GM12892 (cell line): ENCODE measurements around the gene KCNT2.

ENCODE experiments used
- DNase-seq: peaks from one replicate; pipeline ENCODE4 v3.0.0; 2011; ENCODE audit not compliant: insufficient read length
- FAIRE-seq: peaks from 2 replicates; lab custom pipeline; 2011; peaks lifted over from hg19 to GRCh38; lab: Jason Lieb, UNC
- POLR2A ChIP-seq: IDR thresholded peaks from 2 replicates; pipeline ENCODE4 v1.6.1; 2011; ENCODE audit warnings: low read depth, low read length, control low read depth
- POLR2AphosphoS5 ChIP-seq: IDR thresholded peaks from 2 replicates; pipeline ENCODE4 v1.6.1; 2011; ENCODE audit warnings: low read depth, low read length, control low read depth
- TAF1 ChIP-seq: IDR thresholded peaks from 2 replicates; pipeline ENCODE4 v1.6.1; 2011; ENCODE audit warnings: low read depth, mild to moderate bottlenecking, control low read depth, low read length, borderline replicate concordance

KCNT2 gene

GRCh38 chr1:196454792-196455191 is 153.4 kb downstream of the KCNT2 start:
- no peak for DNase-seq

GRCh38 chr1:196451103-196451502 is 157.1 kb downstream of the KCNT2 start:
- DNase-seq (no peak), FAIRE-seq (no peak)
- TF ChIP-seq TAF1 (no peak), POLR2A (no peak), POLR2AphosphoS5 (no peak)

More at GRCh38 chr1:196454792-196455191, 153.4 kb downstream of the KCNT2 start:
- no peak for FAIRE-seq
- TF ChIP-seq TAF1 (no peak), POLR2AphosphoS5 (no peak), POLR2A (no peak)

GRCh38 chr1:196450143-196451095 is 157.8 kb downstream of the KCNT2 start:
- no peak for TF ChIP-seq POLR2A
- TF ChIP-seq POLR2AphosphoS5, result no peak
- no peak for TF ChIP-seq TAF1
- FAIRE-seq (no peak), DNase-seq (no peak)

- DNase-seq, result no peak
- no peak for FAIRE-seq
- no peak for TF ChIP-seq POLR2A
- no peak for TF ChIP-seq TAF1
- TF ChIP-seq POLR2AphosphoS5, result no peak
Measured at GRCh38 chr1:196449460-196449859, 158.8 kb downstream of the KCNT2 start.

GRCh38 chr1:196445775-196446174 is 162.5 kb downstream of the KCNT2 start:
- no peak for DNase-seq
- no peak for TF ChIP-seq POLR2A
- no peak for TF ChIP-seq POLR2AphosphoS5
- TF ChIP-seq TAF1, result no peak
- no peak for FAIRE-seq

- no peak for DNase-seq
- no peak for FAIRE-seq
- TF ChIP-seq POLR2A (no peak), POLR2AphosphoS5 (no peak), TAF1 (no peak)
Measured at GRCh38 chr1:196444634-196445033, 163.6 kb downstream of the KCNT2 start.

- DNase-seq, result no peak
- TF ChIP-seq POLR2AphosphoS5, result no peak
- no peak for TF ChIP-seq POLR2A
- no peak for TF ChIP-seq TAF1
- no peak for FAIRE-seq
Measured at GRCh38 chr1:196442366-196442765, 165.9 kb downstream of the KCNT2 start.

GRCh38 chr1:196440711-196441110 is 167.5 kb downstream of the KCNT2 start:
- TF ChIP-seq POLR2A, result no peak
- no peak for TF ChIP-seq POLR2AphosphoS5
- no peak for TF ChIP-seq TAF1
- FAIRE-seq, result no peak
- no peak for DNase-seq

- no peak for TF ChIP-seq POLR2A
- FAIRE-seq (no peak), DNase-seq (no peak)
Measured at GRCh38 chr1:196438329-196438728, 169.9 kb downstream of the KCNT2 start.

- no peak for DNase-seq
- TF ChIP-seq TAF1, result no peak
- TF ChIP-seq POLR2A, result no peak
- TF ChIP-seq POLR2AphosphoS5, result no peak
- no peak for FAIRE-seq
Measured at GRCh38 chr1:196437671-196438070, 170.6 kb downstream of the KCNT2 start.

GRCh38 chr1:196433000-196433399 is 175.2 kb downstream of the KCNT2 start:
- FAIRE-seq (no peak), DNase-seq (no peak)
- no peak for TF ChIP-seq TAF1
- no peak for TF ChIP-seq POLR2A
- no peak for TF ChIP-seq POLR2AphosphoS5

GRCh38 chr1:196427976-196428734 is 180.1 kb downstream of the KCNT2 start:
- DNase-seq (no peak), FAIRE-seq (no peak)
- TF ChIP-seq POLR2A, result no peak
- TF ChIP-seq TAF1, result no peak
- no peak for TF ChIP-seq POLR2AphosphoS5

GRCh38 chr1:196425513-196425912 is 182.7 kb downstream of the KCNT2 start:
- FAIRE-seq (no peak), DNase-seq (no peak)
- TF ChIP-seq POLR2AphosphoS5 (no peak), TAF1 (no peak), POLR2A (no peak)

GRCh38 chr1:196423612-196424011 is 184.6 kb downstream of the KCNT2 start:
- DNase-seq (no peak), FAIRE-seq (no peak)
- no peak for TF ChIP-seq POLR2AphosphoS5
- TF ChIP-seq POLR2A, result no peak
- TF ChIP-seq TAF1, result no peak
